Tibial nerve (tissue), 4 donors: ENCODE results near the gene EDAR. TPM values are rescaled to one million over a fixed set of nuclear protein-coding genes. Genes with fewer than 3 reads are reported as not detected.

Experiments
- DNase-seq, 2 donors: peaks; one replicate each; pipeline ENCODE4 v3.0.0-alpha.2; 2019; ENCODE audit warnings: low spot score in 2 of 2
- H3K27ac ChIP-seq, 4 donors: fragments of 200-600 bp; sonication (generic) in 3 of 4; one replicate each; pipeline ENCODE4 v1.5.1; 2017 to 2019; ENCODE audit warnings: mild to moderate bottlenecking in 1 of 4
- H3K27me3 ChIP-seq, 2 donors: fragments of 200-600 bp; sonication (generic) in 1 of 2; one replicate each; pipeline versions ENCODE4 v1.5.1 to v1.6.0; 2017 to 2019
- H3K36me3 ChIP-seq, 3 donors: fragments of 200-600 bp; sonication (generic); one replicate each; pipeline ENCODE4 v1.5.1; 2018 to 2019
- H3K4me1 ChIP-seq, 4 donors: fragments of 200-600 bp; sonication (generic) in 3 of 4; one replicate each; pipeline ENCODE4 v1.5.1; 2017 to 2019
- H3K4me3 ChIP-seq, 4 donors: fragments of 200-600 bp; sonication (generic) in 3 of 4; one replicate each; pipeline ENCODE4 v1.5.1; 2017 to 2019; ENCODE audit warnings: mild to moderate bottlenecking in 1 of 4, moderate library complexity in 1 of 4
- H3K9me3 ChIP-seq, 4 donors: fragments of 200-600 bp; sonication (generic) in 3 of 4; one replicate each; pipeline ENCODE4 v1.5.1; 2017 to 2019
- CTCF ChIP-seq, 5 experiments: fragments of 200-600 bp in 3 of 5; fragments of 450-650 bp in 2 of 5; sonication (generic) in 3 of 5; IDR thresholded peaks; one replicate each; pipeline ENCODE4 v1.5.1; 2016 to 2019; ENCODE audit warnings: antibody characterized with exemption in 5 of 5, mild to moderate bottlenecking in 3 of 5, moderate library complexity in 2 of 5
- EP300 ChIP-seq, 2 donors: sonication (generic); formaldehyde crosslinking; IDR thresholded peaks; one replicate each; pipeline ENCODE4 v1.6.1; 2017; ENCODE audit warnings: antibody characterized with exemption in 2 of 2, mild to moderate bottlenecking in 1 of 2
- POLR2A ChIP-seq, 2 donors: fragments of 450-650 bp; IDR thresholded peaks; one replicate each; pipeline ENCODE4 v1.6.1; 2017; ENCODE audit warnings: antibody characterized with exemption in 2 of 2, mild to moderate bottlenecking in 2 of 2, moderate library complexity in 2 of 2
- WGBS, 2 donors: methylation state at CpG; one replicate each; pipeline ENCODE4 v1.1.5; 2018; 5-methylcytosine and 5-hydroxymethylcytosine counted together
- total RNA-seq, 4 donors: library from RNA; depleted of rRNA; stranded (reverse); fragments of >200 nt; gene quantifications; one replicate each; pipeline ENCODE4 v1.1.0, GENCODE V29; 2016

The EDAR gene
- total RNA-seq, 4 donors from 2014 or later = under 0.01 TPM; not detected in 3

- DNase-seq = no peak
- 56 to 71% methylated on average over 9 to 14 of the region's 14 CpGs for WGBS, 2 donors
- H3K9me3 ChIP-seq = no peaks in the 10 kb centered on the region
- peak overlapping the region in 2 of 4 donors; percentile 46 to 71 for H3K27ac ChIP-seq
- peaks cover 0 to 16% of the 10 kb centered on the region in 2 donors for H3K27me3 ChIP-seq
- TF ChIP-seq EP300 (IDR thresholded peaks at IDR 0.05) (no peak), CTCF (IDR thresholded peaks at IDR 0.05) (no peak), POLR2A (IDR thresholded peaks at IDR 0.05) (no peak)
- peak overlapping the region; percentile 20 to 49 (median 38) for H3K4me3 ChIP-seq
- no peaks in the 10 kb centered on the region for H3K36me3 ChIP-seq
- peaks cover 0 to 12% (median 7%) of the 10 kb centered on the region in 4 donors for H3K4me1 ChIP-seq
These were observed 42.0 kb upstream of the EDAR start for GRCh38 chr2:109030870-109031475.

GRCh38 chr2:109029490-109030201 lies 40.6 kb upstream of the EDAR start:
- H3K36me3 ChIP-seq = no peaks in the 10 kb centered on the region
- no peak for DNase-seq
- peaks cover 0 to 16% of the 10 kb centered on the region in 2 donors for H3K27me3 ChIP-seq
- no peak overlapping the region for H3K27ac ChIP-seq
- H3K9me3 ChIP-seq = no peaks in the 10 kb centered on the region
- H3K4me1 ChIP-seq = peaks cover 0 to 12% (median 7%) of the 10 kb centered on the region in 4 donors
- TF ChIP-seq POLR2A (IDR thresholded peaks at IDR 0.05) (no peak), CTCF (IDR thresholded peaks at IDR 0.05) (no peak), EP300 (IDR thresholded peaks at IDR 0.05) (no peak)
- H3K4me3 ChIP-seq = no peak overlapping the region
- 45 to 55% methylated on average over 6 of the region's 6 CpGs for WGBS, 2 donors

GRCh38 chr2:109028738-109029489 lies 39.9 kb upstream of the EDAR start:
- Histone ChIP-seq H3K27me3 (peaks cover 0 to 16% of the 10 kb centered on the region in 2 donors), H3K4me3 (no peak overlapping the region), H3K9me3 (no peaks in the 10 kb centered on the region), H3K27ac (no peak overlapping the region), H3K4me1 (peaks cover 0 to 12% (median 7%) of the 10 kb centered on the region in 4 donors), H3K36me3 (no peaks in the 10 kb centered on the region)
- TF ChIP-seq POLR2A (IDR thresholded peaks at IDR 0.05) = no peak
- no peak for TF ChIP-seq EP300 (IDR thresholded peaks at IDR 0.05)
- TF ChIP-seq CTCF (IDR thresholded peaks at IDR 0.05) = no peak
- DNase-seq = no peak
- 81 to 82% methylated on average over 5 of the region's 5 CpGs for WGBS, 2 donors

- WGBS, 2 donors = 84 to 89% methylated on average over 6 of the region's 6 CpGs
- H3K36me3 ChIP-seq = no peaks in the 10 kb centered on the region
- TF ChIP-seq CTCF (IDR thresholded peaks at IDR 0.05) (no peak), POLR2A (IDR thresholded peaks at IDR 0.05) (no peak), EP300 (IDR thresholded peaks at IDR 0.05) (no peak)
- H3K4me3 ChIP-seq = no peak overlapping the region
- peaks cover 0 to 16% of the 10 kb centered on the region in 2 donors for H3K27me3 ChIP-seq
- no peak overlapping the region for H3K27ac ChIP-seq
- no peaks in the 10 kb centered on the region for H3K9me3 ChIP-seq
- DNase-seq = no peak
- peaks cover 0 to 12% (median 7%) of the 10 kb centered on the region in 4 donors for H3K4me1 ChIP-seq
These were observed 39.3 kb upstream of the EDAR start for GRCh38 chr2:109028277-109028676.
